GM19351 (cell line): Measurements from ENCODE around the gene MYO1E.
"Not testable (repeated sequence)": the region's sequence is repeated elsewhere in the genome, so short reads cannot be mapped to it uniquely, and the experiment has no call there.

ENCODE experiments used
- ATAC-seq: cut with Tn5 transposase; IDR thresholded peaks from one replicate; pipeline ENCODE4 v1.9.1; 2021; ENCODE audit warnings: mild to moderate bottlenecking, moderate library complexity; ENCODE audit not compliant: unreplicated experiment

The MYO1E gene

GRCh38 chr15:59372352-59373211, at the start of gene MYO1E:
Gene MYO1E, minus strand, starts transcription at chr15:59372871. Its CDS starts 371 bp downstream, at chr15:59372500.
- ATAC-seq = peak; percentile 59

GRCh38 chr15:59420986-59421618, 48.4 kb upstream of the MYO1E start:
- ATAC-seq = no peak

DNA sequence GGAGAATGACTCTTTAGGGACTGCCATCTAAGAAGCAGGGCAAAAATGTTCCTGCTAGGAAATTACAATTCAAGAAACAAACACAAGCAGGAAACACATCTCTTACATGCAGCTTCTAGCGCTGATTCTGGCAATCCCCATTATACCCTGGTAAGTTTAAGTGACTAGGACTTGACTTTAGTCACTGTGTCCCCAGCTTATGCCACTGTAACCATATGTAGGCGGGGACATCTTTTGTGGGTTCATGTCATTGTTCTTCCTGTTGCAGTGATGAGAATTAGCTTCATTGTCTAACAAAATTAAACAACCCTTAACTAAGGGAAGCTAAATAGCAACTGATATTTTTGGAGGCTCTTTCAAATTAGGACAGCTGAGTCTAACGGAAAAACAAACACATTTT, 47.4 kb upstream of the MYO1E start:
- no peak for ATAC-seq

DNA sequence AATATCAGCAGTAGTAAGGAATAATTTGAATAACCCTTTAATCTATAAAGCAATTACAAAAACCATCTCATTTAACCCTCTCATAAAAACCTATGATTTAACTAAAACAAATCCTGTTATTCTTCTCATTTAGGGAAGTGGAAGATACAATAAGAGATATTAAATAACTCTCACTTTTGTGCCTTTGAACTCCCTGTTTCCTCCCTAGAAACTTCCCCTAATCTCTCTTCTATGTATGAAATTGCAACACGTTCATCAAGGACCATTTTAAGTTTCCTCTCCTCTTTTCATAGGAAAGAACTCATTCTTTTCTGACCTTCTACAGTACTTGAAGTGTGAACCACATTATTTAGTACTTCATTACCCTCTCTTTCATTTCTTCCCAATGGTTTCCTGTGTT, 46.5 kb upstream of the MYO1E start:
- no peak for ATAC-seq

- no peak for ATAC-seq
Observed at GRCh38 chr15:59416816-59417215, 44.1 kb upstream of the MYO1E start.

DNA sequence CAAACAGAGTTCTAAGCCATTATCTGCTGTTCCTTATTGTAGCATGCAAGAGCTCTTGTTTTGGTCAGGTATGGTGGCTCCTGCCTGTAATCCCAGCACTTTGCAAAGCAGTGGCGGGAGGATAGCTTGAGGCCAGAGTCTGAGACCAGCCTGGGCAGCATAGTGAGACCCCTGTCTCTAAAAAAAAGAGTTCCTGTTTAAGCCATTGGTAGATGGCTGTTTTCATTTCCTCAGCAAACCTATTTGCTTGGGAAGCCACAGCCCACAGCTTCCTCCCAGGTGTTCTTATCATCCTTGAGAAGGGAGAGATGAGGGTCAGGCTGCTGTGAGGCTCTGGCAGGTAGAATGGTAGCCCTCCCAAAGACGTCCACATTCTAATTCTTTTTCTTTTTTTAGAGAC, 40.9 kb upstream of the MYO1E start:
- ATAC-seq = no peak

DNA sequence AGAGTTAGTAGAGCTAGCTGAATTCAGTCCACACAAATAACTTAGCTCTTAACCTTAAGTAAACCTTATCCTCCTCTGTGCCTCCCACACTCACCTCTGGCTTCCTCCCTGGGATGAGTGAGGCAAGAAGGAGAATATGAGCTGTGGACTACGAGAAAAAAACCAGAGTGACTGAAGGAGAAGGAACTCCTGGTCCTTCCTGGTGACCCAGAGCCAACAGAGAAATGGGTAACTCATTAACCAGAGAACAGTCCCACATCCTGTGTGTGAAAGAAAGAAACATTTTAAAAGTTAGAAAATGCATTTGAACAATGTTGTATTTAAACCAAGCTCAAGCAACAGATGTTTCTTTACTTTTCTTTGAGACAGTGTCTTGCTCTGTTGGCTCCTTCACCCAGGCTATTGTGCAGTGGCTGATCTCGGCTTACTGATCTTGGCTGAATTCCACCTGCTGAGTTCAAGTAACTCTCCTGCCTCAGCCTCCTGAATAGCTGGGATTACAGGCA, 37.8 kb upstream of the MYO1E start:
- ATAC-seq = no peak

DNA sequence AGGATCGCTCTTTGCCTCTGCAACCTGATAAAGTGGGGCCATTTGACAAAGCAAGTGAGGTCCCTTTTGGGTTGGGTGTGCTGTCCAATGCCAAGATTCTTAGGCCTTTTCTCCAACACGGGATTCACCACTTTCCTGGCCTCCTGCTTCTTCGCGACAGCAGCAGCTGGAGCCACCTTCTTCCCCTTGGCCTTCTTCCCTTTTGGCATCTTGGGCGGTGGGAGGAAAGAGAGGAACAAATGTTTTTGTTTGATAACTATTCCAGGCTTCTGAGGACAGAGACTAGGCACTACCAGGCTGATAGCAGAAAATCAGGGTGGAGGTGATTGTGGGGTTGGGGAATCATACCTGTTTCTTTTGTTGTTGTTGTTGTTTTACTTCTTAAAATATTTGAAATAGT, 35.3 kb upstream of the MYO1E start:
- ATAC-seq = no peak

GRCh38 chr15:59406446-59406845, 33.8 kb upstream of the MYO1E start:
- ATAC-seq = peak; percentile 67

DNA sequence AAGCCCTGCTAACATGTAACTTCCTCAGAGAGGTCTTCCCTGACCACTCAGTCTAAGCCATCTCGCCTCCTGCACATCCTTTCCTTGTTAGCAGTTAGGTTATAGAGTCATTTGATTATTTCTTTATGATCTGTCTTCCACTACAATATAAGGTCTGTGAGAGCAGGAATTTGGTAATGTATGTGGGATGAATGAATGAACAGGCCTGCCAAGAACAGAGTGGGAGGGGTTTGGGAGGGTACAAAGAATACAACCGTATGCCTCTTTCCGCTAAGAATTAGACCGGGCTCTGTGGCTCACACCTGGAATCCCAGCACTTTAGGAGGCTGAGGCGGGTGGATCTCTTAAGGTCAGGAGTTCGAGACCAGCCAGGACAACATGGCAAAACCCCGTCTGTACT, 32.4 kb upstream of the MYO1E start:
- no peak for ATAC-seq

GRCh38 chr15:59401824-59402569, 29.3 kb upstream of the MYO1E start:
- ATAC-seq = no peak

DNA sequence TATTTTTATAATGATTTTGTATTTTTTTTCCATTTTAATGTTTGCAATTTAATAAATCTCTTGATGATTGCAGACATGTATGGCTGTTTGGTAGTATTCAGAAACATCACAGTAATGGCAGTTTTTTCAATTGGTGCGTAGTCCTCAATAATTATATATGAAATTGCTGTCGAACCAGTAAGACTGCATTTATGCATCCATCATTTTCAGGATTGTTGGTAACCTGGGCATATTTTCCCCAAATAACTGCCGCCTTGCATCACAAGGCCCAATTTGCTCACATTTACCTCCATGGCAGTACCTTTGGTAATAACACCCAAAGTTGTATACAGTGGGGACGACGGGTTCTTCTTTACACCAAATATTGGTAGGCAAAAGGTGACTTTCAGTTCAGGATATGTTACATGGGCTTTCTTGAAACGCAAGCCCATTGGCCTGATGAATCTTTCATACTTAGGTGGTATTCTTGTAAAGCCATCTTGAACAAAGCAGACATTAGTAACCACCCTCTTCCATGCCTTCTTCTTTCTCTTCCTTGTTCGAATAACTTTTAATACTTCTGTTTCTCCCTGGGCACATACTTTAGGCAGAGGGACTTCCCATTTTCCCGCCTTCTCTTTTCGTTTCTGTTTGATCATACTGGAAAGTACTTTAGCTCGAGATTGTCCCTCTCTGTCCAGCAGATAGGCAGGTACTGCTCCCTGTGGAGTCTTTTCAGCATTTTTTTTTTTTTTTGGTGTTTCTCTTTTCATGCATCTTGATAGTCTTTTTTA, 28.6 kb upstream of the MYO1E start:
- not testable (repeated sequence) for ATAC-seq

DNA sequence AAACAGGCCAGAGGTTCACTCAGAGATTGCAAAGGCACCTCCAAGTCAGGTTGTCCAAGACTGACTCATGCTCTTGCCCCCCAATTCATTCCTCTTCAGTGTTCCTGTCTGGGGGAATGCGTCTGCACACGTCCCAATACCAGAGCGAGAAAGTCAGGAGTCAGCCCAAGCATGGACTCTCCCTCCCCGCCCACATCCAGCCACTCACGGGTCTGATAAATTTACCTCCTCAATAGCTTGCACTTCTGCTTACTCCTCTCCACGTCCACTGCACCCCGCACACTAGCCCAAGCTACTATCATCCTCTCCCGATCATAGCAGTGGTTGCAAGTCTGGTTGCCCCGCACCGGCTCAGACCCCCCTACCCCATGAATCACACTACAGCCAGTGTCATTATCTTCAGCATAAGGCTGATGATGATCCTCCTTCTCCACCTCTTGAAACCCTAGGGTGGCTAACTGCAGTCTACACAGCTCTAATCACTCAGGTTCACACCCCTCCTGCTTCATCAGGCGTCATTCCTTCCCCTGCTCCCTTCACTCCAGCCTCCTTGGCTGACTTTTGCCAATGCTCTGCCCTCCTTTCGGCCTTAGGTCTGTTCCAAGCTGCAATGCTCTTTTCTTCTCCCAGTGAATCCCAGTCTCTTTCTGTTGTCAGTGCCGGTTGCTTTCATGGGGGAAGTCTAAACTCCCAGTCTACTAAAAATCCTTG, 27.6 kb upstream of the MYO1E start:
- peak; percentile 28 for ATAC-seq

GRCh38 chr15:59399465-59400102, 26.9 kb upstream of the MYO1E start:
- ATAC-seq = peak; percentile 86

- no peak for ATAC-seq
Observed at GRCh38 chr15:59398220-59398619, 25.5 kb upstream of the MYO1E start.

DNA sequence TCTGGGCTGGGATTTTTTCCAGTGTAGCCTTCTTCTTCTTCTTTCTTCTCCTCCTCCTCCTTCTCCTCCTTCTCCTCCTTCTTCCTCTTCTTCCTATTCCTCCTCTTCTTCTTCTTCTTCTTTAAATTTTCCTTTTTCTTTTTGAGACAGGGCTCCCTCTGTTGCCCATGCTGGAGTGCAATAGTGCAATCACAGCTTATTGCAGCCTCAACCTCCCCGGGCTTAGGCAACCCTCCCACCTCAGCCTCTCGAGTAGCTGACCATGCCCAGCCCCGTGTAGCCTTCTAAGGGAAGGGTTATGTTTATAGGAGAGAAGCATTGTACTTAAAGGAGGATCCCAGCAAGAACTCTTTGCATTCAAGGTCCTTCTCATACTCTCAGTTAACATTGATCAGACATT, 24.0 kb upstream of the MYO1E start:
- no peak for ATAC-seq

DNA sequence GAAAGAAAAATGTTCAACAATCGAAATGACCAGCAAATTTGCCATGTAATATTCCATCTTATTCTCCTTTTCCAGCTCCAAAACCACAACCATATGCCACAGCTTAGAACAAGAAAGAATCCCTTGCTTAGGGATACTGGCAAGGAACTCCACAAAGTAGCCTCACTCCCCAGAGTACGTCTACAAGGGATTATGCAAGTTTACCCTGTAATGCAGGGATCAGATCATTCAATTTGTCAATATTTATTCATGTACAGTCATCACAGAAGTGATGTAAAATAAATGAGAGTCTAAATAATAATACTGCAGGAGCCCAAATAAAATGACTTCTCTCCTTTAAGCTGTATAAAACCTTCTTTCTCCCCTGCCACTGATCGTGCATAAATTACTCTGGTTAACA, 23.5 kb upstream of the MYO1E start:
- no peak for ATAC-seq

DNA sequence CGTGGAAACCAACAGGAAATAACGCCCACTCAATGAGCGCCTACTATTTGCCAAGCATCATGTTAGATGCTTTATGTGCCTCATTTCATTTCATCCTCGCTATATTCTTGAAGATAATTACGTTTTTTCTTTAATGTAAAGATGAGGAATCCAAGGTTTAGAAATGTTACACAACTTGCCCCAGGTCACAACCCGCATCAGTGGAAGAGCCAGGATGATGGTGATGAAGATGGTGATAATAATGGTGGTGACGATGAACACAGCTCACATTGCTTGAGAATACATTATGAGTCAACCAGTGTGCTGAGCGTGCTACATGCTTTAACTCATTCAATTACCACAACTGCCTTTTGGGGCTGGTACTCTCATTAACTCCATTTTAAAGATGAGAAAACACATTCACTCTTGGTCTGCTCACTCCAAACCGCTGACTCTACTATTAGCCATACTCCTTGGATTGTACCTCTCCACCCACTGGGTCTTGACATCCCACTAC, 21.5 kb upstream of the MYO1E start:
- ATAC-seq = no peak

DNA sequence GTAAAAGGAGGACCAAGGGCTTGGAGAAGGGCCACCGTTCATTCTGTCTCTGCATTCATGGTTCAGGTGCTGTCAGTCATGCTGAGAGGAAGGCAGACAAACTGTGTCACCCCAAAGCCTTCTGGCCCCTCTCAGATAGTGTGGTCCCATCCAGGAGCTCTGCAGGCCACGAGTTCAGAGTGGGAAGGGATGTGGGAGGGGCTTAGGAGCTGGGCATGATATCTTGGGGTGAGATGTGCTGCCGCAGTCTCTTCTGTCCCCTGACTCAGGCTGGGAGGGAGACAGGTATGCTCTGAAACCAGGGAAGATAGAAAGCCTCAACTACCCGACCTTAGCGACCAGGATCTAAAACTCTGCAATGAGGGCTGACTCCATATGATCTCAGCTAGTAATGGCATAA, 19.6 kb upstream of the MYO1E start:
- ATAC-seq = no peak
